HFFc6 (cell line): Measurements from ENCODE around the gene MAK. TPM values are rescaled to one million over a fixed set of nuclear protein-coding genes. Genes with fewer than 3 reads are reported as not detected.
"Not testable (repeated sequence)": the region's sequence is repeated elsewhere in the genome, so short reads cannot be mapped to it uniquely, and the experiment has no call there.

Source experiments
- DNase-seq: peaks from one replicate; pipeline ENCODE4 v3.0.0-alpha.2; 2018
- H3K27ac Mint-ChIP-seq: 2 replicates; pipeline ENCODE4 v1.8.0; 2020; ENCODE audit warnings: mild to moderate bottlenecking, mixed read lengths
- H3K27me3 Mint-ChIP-seq: 2 replicates; pipeline ENCODE4 v1.8.0; 2021; ENCODE audit warnings: mild to moderate bottlenecking, moderate library complexity, mixed read lengths; ENCODE audit not compliant: insufficient read depth
- H3K36me3 Mint-ChIP-seq: 2 replicates; pipeline ENCODE4 v1.8.0; 2021; ENCODE audit warnings: low read depth, mixed read lengths
- H3K4me1 Mint-ChIP-seq: 2 replicates; pipeline ENCODE4 v1.8.0; 2020; ENCODE audit warnings: low read depth, mixed read lengths
- H3K4me3 Mint-ChIP-seq: 2 replicates; pipeline ENCODE4 v1.8.0; 2020; ENCODE audit warnings: mild to moderate bottlenecking, moderate library complexity, mixed read lengths
- H3K9me3 Mint-ChIP-seq: 2 replicates; pipeline ENCODE4 v1.8.0; 2020; ENCODE audit warnings: mild to moderate bottlenecking, mixed read lengths
- total RNA-seq, 6 experiments: library from RNA; stranded (reverse); fragmentation: NEBNext Ultra II Directional; extraction: Animal tissue kit (Norgen Biotek cat#: 25700); gene quantifications; 2 replicates in 1 of 6; 3 replicates in 5 of 6; pipeline ENCODE4 v1.2.3, GENCODE V29; 2021
- TF ChIP-seq, protein P1 (sequence below): fragments of 200-600 bp; sonication (generic); IDR thresholded peaks from 2 replicates; pipeline ENCODE4 v1.5.0; 2021; ENCODE audit warnings: antibody characterized with exemption, mild to moderate bottlenecking

MAK gene
- total RNA-seq, 6 experiments from 2014 or later = not detected

DNA sequence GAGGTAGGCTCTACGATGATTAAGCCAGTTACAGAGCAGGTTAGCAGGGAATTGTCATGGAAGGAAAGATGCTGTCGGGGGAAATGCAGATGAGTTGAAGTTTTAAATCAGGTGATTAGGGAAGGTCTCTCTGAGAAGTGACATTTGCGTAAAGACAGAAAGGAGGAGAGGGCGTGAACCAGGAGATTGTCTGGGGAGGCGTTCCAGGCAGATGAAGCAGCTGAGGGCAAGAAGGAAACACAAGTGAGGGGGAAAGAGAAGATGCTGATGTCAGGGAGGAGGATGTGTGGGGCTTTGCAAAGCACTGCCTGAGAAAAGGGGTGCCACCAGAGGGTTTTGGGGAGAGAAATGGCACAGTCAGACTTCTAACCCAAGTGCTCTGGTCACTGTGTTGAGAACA, 93.2 kb downstream of the MAK start:
- peaks cover 16% of the 10 kb centered on the region for H3K36me3 Mint-ChIP-seq
- no peak overlapping the region for H3K27ac Mint-ChIP-seq
- TF ChIP-seq, protein P1, sequence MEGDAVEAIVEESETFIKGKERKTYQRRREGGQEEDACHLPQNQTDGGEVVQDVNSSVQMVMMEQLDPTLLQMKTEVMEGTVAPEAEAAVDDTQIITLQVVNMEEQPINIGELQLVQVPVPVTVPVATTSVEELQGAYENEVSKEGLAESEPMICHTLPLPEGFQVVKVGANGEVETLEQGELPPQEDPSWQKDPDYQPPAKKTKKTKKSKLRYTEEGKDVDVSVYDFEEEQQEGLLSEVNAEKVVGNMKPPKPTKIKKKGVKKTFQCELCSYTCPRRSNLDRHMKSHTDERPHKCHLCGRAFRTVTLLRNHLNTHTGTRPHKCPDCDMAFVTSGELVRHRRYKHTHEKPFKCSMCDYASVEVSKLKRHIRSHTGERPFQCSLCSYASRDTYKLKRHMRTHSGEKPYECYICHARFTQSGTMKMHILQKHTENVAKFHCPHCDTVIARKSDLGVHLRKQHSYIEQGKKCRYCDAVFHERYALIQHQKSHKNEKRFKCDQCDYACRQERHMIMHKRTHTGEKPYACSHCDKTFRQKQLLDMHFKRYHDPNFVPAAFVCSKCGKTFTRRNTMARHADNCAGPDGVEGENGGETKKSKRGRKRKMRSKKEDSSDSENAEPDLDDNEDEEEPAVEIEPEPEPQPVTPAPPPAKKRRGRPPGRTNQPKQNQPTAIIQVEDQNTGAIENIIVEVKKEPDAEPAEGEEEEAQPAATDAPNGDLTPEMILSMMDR = no peak
- no peak for DNase-seq
- no peaks in the 10 kb centered on the region for H3K9me3 Mint-ChIP-seq
- no peaks in the 10 kb centered on the region for H3K27me3 Mint-ChIP-seq
- H3K4me1 Mint-ChIP-seq = peaks cover 28% of the 10 kb centered on the region
- no peak overlapping the region for H3K4me3 Mint-ChIP-seq

DNA sequence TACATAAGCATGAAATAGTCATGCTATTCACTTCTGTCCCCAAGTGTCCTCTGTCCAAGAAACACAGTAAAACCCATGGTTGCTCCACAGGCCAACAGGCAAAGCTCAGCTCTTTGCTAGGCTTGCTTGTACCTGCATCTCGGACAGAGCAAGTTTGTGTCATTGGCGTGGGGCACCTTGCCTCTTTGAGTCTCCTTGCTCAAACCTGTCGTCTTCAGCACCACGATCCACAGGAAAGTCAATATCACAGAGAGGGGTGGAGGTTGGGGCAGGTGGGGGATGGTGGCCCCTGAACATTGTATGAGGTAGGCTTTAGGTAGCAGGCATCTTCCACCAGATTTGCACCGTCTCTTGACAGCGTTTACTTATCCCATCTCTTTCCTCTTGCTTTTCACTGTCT, 94.8 kb downstream of the MAK start:
- peaks cover 12% of the 10 kb centered on the region for H3K4me1 Mint-ChIP-seq
- peaks cover 13% of the 10 kb centered on the region for H3K36me3 Mint-ChIP-seq
- TF ChIP-seq, protein P1 = no peak
- no peak overlapping the region for H3K4me3 Mint-ChIP-seq
- H3K9me3 Mint-ChIP-seq = no peaks in the 10 kb centered on the region
- no peak overlapping the region for H3K27ac Mint-ChIP-seq
- no peak for DNase-seq
- H3K27me3 Mint-ChIP-seq = no peaks in the 10 kb centered on the region

DNA sequence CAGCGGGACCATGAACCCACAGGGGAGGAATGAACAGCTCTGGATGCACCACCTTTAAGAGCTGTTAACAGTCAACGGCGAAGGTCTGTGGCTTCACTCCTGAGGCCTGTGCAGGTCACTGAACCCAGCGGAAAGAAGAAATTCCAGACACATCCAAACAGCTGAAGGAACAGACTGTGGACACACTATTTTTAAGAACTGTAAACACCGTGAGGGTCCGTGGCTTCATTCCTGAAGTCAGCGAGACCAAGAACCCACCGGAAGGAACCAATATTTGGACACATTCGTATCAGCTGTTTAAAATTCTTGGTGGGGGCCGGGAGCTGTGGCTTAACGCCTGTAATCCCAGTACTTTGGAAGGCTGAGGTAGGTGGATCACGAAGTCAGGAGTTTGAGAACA, 96.1 kb downstream of the MAK start:
- TF ChIP-seq, protein P1 = no peak
- Mint-ChIP-seq H3K27ac (no peak overlapping the region), H3K9me3 (no peaks in the 10 kb centered on the region), H3K36me3 (peaks cover 13% of the 10 kb centered on the region), H3K4me3 (no peak overlapping the region), H3K27me3 (no peaks in the 10 kb centered on the region), H3K4me1 (peaks cover 9% of the 10 kb centered on the region)
- DNase-seq = no peak

DNA sequence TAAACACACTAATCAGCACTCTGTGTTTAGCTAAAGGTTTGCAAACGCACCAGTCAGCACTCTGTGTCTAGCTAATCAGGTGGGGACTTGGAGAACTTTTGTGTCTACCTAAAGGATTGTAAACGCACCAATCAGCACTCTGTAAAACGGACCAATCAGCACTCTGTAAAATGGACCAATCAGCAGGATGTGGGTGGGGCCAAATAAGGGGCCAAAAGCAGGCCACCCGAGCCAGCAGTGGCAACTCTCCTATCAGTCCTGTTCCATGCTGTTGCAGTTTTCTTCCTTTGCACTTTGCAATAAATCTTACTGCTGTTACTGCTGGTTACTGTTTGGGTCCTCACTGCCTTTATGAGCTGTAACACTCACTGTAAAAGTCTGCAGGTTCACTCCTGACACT, 96.7 kb downstream of the MAK start:
- H3K9me3 Mint-ChIP-seq, H3K4me1 Mint-ChIP-seq, DNase-seq, H3K4me3 Mint-ChIP-seq, H3K27me3 Mint-ChIP-seq, H3K27ac Mint-ChIP-seq: not testable (repeated sequence)
- peaks cover 13% of the 10 kb centered on the region for H3K36me3 Mint-ChIP-seq

DNA sequence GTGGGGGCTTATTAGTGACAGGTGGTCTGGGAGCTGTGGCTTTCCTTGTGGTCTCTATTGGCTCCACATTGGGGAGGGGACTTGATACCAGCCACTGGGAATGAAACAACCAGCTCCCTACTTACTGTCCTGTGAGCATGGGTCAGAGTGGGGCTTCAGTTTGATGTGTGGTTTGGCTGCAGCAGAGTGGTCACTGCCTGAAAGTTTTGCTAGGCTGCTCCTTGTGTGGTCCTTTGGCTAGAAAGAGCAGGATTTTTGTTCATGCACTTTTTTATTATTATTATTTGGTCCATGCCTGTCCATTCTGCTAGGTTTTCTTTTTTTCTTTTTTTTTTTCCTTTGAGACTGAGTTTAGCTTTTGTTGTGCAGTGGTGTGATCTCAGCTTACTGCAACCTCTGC, 98.3 kb downstream of the MAK start:
- TF ChIP-seq, protein P1 = no peak
- H3K4me1 Mint-ChIP-seq = peaks cover 6% of the 10 kb centered on the region
- H3K27me3 Mint-ChIP-seq = no peaks in the 10 kb centered on the region; the same call in 1 of the 2 replicates
- no peak overlapping the region for H3K4me3 Mint-ChIP-seq
- peaks cover 13% of the 10 kb centered on the region for H3K36me3 Mint-ChIP-seq
- no peaks in the 10 kb centered on the region for H3K9me3 Mint-ChIP-seq
- no peak overlapping the region for H3K27ac Mint-ChIP-seq
- DNase-seq = no peak

DNA sequence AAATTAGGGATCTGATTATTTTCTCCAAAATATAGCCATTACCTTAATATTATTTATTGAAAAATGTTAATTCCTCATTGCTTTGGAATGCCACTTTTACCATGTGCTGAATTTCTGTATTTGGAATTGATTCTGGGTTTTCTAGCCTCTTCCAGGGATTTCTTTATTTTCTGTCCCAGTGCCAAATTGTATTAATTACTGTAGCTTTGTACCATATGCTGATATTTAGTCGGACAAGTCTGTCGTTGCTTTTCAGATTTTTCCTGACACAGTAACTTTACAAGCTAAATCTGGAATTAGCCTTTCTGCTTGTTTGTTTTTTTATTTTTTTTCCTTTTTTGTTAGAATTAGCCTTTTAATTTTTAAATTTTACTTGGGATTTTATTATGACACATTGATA, 101.6 kb downstream of the MAK start:
- Mint-ChIP-seq H3K9me3 (no peaks in the 10 kb centered on the region), H3K27me3 (no peaks in the 10 kb centered on the region; the same call in 1 of the 2 replicates), H3K36me3 (peaks cover 26% of the 10 kb centered on the region), H3K27ac (no peak overlapping the region), H3K4me3 (no peak overlapping the region), H3K4me1 (peaks cover 25% of the 10 kb centered on the region)
- TF ChIP-seq, protein P1 = no peak
- DNase-seq = no peak
